Epithelial cell of esophagus (primary cell): ENCODE results near the gene FAM131A.

Source experiments
- DNase-seq: peaks from one replicate; pipeline ENCODE4 v3.0.0; 2010; ENCODE audit warnings: low read depth
- H3K4me3 ChIP-seq: 2 replicates; pipeline ENCODE4 v1.5.1; 2011; ENCODE audit warnings: mild to moderate bottlenecking, low read length, control low read depth
- CTCF ChIP-seq: IDR thresholded peaks from 2 replicates; pipeline ENCODE4 v1.5.1; 2011; ENCODE audit warnings: low read depth, mild to moderate bottlenecking, low read length, control low read depth, inconsistent platforms; ENCODE audit not compliant: insufficient read depth; ENCODE audit errors: missing control alignments

The FAM131A gene

GRCh38 chr3:184387174-184387714, 49.8 kb downstream of the FAM131A start:
- H3K4me3 ChIP-seq: no peak overlapping the region
- no peak for TF ChIP-seq CTCF

DNA sequence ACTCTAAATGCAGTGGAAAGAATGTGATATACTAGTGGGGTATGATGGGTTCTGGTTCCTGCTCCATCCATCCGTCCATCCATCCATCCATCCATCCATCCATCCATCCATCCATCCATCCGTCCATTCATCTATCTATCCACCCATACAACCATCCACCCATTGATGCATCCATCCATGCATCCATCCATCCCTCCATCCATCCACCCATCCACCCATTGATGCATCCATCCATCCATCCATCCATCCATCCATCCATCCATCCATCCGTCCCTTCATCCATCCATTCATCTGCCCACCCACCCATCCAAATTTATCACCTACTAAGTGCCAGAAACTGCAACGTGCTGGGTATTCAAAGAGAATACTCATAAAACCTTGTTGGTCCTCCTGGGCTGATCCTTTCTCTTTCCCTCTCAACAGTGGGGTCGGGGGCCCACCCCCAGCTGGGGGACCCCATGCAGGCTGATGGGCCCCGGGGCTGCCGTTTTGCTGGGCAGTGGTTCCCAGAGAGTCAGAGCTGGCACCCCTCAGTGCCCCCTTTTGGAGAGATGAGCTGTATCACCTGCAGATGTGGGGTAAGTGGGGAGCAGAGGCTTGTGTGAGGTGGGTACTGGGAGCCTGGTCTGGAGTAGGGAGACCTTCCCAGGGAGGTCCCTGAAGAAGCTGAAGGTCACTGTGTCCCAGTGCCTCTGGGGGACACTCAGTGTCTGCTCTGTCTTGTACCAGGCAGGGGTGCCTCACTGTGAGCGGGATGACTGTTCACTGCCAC, 51.0 kb downstream of the FAM131A start:
- TF ChIP-seq CTCF: no peak
- no peak overlapping the region for H3K4me3 ChIP-seq
- DNase-seq: no peak

More at GRCh38 chr3:184387174-184387714, 49.8 kb downstream of the FAM131A start:
- DNase-seq: no peak

GRCh38 chr3:184388936-184389230, 51.5 kb downstream of the FAM131A start:
- H3K4me3 ChIP-seq: no peak overlapping the region
- no peak for DNase-seq
- TF ChIP-seq CTCF: no peak

DNA sequence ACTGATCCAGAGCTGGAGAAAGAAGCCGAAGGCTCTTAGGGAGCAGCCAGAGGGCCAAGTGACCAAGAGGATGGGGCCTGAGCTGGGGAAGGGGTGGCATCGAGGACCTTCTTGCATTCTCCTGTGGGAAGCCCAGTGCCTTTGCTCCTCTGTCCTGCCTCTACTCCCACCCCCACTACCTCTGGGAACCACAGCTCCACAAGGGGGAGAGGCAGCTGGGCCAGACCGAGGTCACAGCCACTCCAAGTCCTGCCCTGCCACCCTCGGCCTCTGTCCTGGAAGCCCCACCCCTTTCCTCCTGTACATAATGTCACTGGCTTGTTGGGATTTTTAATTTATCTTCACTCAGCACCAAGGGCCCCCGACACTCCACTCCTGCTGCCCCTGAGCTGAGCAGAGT, 52.0 kb downstream of the FAM131A start:
- H3K4me3 ChIP-seq: no peak overlapping the region
- DNase-seq: no peak
- TF ChIP-seq CTCF: no peak

DNA sequence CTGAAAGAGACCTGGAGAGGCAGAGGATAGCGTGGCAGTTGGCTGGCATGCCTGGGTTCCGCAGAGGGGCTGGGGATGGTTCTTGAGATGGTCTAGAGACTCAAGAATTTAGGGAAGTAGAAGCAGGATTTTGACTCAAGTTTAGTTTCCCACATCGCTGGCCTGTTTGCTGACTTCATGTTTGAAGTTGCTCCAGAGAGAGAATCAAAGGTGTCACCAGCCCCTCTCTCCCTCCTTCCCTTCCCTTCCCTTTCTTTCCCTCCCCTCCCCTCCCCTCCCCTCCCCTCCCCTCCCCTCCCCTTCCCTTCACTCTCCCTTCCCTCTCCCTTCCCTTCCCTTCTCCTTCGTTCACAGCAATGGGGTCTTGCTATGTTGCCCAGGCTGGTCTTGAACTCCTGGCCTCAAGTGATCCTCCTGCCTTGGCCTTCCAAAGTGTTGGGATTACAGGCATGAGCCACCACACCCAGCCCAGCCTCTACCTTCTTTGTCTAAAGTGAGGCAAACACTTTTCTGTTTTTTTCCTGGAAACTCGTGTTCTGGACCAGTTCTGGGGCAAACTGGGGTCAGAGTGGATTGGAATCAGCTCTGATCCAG, 52.6 kb downstream of the FAM131A start:
- no peak for TF ChIP-seq CTCF
- no peak for DNase-seq
- no peak overlapping the region for H3K4me3 ChIP-seq

DNA sequence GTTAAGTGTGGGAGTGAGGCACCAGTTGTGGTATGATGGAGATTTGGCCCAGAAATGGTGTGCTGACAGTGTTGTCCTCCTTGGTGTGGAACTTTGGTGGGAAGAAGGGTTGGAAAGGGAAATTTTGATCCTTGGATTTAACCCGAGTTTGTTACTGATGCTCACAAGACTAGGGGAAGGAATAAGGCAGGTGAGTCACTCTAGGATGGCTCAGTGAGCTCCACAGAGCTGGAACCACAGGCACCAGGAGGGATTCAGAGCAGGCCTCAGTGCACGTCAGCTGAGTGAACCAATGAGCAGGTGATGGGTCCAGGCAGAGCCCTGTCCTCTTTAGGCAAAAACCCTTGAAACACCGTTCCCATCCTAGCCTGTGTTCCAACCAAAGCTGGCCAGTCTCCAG, 53.9 kb downstream of the FAM131A start:
- H3K4me3 ChIP-seq: no peak overlapping the region
- no peak for TF ChIP-seq CTCF
- peak; percentile 17 for DNase-seq

- H3K4me3 ChIP-seq: no peak overlapping the region
- no peak for DNase-seq
- TF ChIP-seq CTCF: no peak
Observed at GRCh38 chr3:184395320-184395660, 57.9 kb downstream of the FAM131A start.
